NCI-H345 treated with DMSO at 0.1 percent for 48 hours (cell line): ENCODE data around the gene TPM3.
"Not testable (repeated sequence)": the region's sequence is repeated elsewhere in the genome, so short reads cannot be mapped to it uniquely, and the experiment has no call there.

ENCODE experiments used
- DNase-seq: peaks from one replicate; lab custom pipeline; 2025; ENCODE audit not compliant: unreplicated experiment; lab: John Stamatoyannopoulos, UW

The TPM3 gene

GRCh38 chr1:154191990-154192461, at the start of gene TPM3:
Gene TPM3, minus strand, starts transcription at chr1:154192100. Its CDS starts 82 bp downstream, at chr1:154192018.
- DNase-seq: no peak

DNA sequence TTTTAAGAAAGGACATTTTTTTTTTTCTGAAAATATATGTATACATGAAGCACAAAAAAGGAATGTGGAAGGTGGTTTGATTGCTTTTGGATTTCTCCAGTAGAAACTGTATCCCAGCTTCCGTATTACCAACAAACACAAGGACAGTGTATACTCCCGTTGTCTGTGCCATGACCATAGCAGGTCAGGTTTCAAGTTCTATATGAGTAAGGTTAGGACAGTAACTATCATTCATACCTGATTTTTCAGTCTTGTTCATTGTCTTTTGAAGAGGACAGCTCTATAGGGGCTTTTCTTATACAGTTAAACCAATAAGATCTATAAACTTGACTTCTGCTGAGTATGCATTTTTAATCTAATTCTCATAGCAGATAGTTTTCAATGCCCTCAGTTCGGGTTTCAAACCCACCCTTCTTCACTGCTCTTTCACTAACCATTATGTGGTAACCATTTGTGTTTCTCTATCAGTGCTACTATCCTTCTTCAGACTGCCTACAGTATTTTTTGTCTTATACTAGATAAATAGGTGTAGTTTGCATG, 48.5 kb upstream of the TPM3 start:
- DNase-seq: no peak

- DNase-seq: no peak
Measured at GRCh38 chr1:154239491-154239890, 47.6 kb upstream of the TPM3 start.

- no peak for DNase-seq
Measured at GRCh38 chr1:154237880-154238506, 46.1 kb upstream of the TPM3 start.

DNA sequence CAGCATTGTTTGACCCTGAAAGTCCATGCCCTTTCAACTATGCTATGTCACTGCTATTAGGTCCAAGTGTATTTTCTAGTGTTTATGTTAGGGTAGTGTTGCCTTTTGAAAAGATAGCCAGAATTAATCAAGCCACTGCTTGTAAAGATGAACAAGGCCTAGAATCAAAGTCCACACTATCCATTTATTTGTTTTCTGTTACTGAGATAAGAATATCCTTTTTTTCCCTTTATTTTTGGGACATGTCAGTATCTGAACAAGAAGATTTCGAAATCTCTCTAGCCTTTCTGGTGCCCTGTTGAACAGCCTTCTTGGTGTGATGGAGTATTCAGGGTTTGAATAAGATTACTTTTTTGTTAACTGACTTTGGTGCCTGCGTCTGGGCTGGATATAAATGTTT, 45.5 kb upstream of the TPM3 start:
- DNase-seq: no peak

DNA sequence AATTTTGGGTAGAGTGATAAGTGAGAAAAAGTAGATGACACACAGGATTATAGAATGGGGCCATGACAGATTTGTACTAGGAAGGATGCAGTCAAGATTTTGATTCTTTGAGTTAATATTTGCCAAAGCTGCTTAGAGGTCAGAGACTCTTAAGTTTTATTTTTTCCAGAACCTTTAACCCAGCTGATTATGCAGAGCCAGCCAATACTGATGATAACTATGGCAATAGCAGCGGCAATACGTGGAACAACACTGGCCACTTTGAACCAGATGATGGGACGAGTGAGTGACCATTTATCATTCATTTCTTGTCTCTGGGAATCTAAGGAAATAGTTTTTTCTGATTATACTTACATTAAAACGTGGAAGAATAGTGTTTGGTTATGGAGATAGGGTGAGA, 45.0 kb upstream of the TPM3 start:
- DNase-seq: no peak

DNA sequence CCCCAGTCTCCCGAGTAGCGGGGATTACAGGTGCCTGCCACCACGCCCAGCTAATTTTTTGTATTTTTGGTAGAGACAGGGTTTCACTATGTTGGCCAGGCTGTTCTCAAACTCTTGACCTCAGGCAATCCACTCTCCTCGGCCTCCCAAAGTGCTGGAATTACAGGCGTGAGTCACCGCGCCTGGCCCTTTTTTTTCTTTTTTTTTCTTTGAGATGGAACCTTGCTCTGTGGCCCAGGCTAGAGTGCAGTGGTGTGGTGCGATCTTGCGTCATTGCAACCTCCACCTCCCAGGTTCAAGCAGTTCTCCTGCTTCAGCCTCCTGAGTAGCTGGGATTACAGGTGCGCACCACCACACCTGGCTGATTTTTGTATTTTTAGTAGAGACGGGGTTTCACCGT, 41.2 kb upstream of the TPM3 start:
- DNase-seq: not testable (repeated sequence)

GRCh38 chr1:154231112-154231511, 39.2 kb upstream of the TPM3 start:
- DNase-seq: not testable (repeated sequence)

GRCh38 chr1:154225370-154225769, 33.5 kb upstream of the TPM3 start:
- DNase-seq: no peak

GRCh38 chr1:154223621-154224020, 31.7 kb upstream of the TPM3 start:
- DNase-seq: no peak

DNA sequence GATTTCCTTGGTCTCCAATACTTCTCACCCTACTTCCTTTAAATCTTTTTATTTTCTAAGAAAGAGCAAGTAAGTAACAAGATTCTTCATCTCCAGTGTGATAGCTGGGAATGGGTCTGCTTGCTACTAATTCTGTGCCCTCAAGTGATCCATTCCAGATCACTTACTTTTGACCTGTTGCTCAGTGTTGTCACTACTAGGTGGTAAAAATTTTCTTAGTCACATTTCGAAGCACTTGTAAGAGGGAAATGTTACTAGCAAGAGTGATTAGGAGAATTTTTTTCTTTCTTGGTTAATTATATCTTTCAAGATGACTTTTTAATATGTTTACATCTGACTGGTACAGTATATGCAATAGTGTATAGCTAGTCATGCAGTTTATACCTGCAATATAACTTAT, 31.0 kb upstream of the TPM3 start:
- DNase-seq: no peak

DNA sequence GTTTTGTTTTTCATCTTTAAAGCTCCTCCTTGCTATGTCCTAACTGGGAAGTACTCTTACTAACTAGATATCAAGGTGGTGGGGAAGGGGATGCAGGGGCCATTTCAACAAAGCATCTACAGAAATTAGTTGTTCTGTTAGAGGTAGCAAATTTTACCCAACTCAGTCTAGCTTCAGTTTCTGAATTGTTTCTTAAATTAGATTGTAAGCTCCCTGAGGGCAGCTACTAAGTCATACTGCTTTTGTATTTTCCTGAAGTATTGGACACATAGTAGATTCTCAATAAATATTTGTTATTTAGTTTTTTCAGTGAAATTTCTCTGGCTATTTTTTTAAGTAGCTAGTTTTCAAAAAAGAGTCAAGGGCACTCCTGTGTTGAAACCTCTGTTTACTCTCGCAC, 30.6 kb upstream of the TPM3 start:
- DNase-seq: no peak

DNA sequence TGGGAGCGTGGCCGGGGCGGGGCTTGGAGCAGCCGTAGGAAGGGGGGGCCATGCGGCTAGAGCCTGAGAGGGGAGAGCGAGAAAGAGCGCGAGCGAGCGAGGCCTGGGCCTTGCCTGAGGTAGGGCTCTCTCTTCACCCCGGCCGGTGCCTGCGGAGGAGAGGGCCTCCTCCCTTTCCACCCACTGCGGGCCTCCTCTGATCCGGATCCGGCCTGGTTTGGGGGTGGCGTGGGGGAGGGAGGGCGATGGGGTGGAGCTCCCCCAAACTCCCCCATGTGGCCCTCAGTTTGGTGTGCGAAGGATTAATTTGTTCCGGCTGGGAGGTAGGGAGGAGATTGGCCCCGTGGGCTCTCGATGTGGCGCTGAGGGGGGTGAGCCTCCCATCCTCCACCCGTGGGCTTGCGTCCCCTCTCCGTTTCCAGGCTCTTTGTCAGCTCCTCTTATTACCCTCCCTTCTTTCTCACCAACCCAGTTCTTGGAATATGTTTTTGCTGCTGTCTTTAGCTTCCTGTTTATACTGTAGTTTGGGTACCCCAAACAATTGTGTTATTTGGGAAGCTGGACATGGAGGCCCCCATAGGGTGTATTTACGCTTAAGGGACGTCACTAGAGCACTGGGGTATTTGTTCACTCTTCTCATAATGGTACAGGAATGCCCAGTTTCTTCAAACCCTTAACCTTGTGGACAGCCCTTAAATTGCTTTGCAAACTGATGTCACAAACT, 29.5 kb upstream of the TPM3 start:
- peak; percentile 35 for DNase-seq

GRCh38 chr1:154220970-154221277, 29.0 kb upstream of the TPM3 start:
- no peak for DNase-seq

- DNase-seq: peak; percentile 100
Measured at GRCh38 chr1:154220071-154220969, 28.4 kb upstream of the TPM3 start, which contains the start of gene UBAP2L. Gene UBAP2L, plus strand, starts transcription at chr1:154220955. Its CDS starts 4,169 bp downstream, at chr1:154225124.

- no peak for DNase-seq
Measured at GRCh38 chr1:154219541-154219940, 27.6 kb upstream of the TPM3 start.

DNA sequence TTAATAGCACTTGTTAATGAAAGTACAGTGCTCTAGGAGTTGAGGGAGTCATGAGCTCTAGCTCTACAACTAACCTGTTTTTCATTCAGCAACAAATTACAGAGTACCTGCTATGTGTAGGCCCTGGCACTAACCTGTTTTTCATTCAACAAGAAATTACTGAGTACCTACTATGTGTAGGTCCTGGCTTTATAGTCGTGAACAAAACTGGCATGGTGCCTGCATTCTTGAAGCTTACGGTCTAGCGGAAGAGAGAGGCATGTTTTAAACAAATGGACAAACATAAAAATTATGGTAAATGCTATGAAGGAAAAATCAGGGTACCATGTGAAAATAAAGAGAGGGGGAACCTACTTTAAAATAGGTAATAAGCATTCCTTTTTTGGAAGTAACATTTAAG, 26.6 kb upstream of the TPM3 start:
- no peak for DNase-seq

- DNase-seq: no peak
Measured at GRCh38 chr1:154213274-154213673, 21.4 kb upstream of the TPM3 start.

DNA sequence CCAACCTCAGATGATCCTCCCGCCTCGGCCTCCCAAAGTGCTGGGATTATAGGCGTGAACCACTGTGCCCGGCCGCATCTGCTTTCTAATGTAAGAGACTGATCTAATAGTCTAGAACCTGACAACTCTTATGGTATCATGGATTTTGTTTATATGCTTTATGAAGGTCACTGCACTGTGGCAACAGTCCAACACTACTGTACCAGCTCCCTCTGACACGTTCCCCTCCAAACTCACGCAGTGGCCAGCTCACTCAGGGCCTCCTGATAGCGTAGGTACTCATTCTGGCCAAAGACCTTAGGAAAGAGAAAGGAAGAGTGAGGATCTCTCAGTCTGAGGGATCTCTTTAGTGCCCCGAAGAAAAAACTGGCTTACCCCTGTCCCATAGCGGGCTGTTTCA, 20.2 kb upstream of the TPM3 start:
- no peak for DNase-seq

GRCh38 chr1:154208677-154209388, 16.9 kb upstream of the TPM3 start:
- no peak for DNase-seq

DNA sequence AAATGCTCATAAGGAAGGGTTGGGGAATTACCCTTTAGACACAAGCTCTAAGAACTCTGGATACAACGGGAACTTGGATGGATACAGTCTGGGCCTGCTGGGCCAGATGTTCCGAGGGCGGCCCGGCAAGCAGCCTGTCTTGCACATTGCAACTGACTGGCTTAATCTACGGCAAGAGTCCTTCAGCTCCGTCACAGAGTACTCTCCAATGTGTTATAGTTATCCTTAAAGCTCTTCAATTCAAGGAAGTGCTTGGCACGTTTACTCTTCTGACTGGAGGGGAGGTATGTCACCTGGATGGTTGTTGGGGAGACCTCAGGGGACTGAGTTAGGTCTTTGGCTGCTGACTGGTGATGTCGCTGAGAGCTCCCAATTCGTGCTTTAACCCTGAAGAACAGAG, 15.4 kb upstream of the TPM3 start:
- no peak for DNase-seq
